ENCODE data around the gene WDR45.

WDR45 gene

GRCh38 chrX:49077941-49078340, 1.7 kb downstream of the WDR45 start:
- no peak for DNase-seq (ENCODE audit: low read depth)
- no peak for TF ChIP-seq CTCF (IDR thresholded peaks at IDR 0.05; ENCODE audit: insufficient read depth, low read depth, low read length, missing control alignments)
- H3K4me3 ChIP-seq (ENCODE audit: low read length), result no peak overlapping the region

DNA sequence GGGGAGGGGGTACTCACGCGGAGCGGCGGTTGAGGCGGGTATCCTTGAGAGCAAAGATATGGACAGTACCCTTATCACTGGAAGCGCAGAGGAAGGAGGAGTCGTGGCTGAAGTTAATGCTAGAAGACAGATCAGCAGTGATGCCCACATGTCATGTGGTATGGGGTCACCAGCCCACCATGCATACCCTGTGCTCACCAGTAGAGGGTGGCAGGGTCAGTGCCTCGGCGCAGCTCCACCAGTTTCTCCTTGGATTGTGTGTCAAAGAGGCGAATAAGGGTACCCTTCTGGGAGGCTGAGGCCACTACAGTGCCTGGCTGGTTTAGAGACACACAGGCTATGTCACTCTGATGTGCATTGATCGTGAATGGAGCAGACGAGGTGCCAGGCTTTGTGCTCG, 4.3 kb downstream of the WDR45 start:
- no peak for TF ChIP-seq CTCF (IDR thresholded peaks at IDR 0.05; ENCODE audit: insufficient read depth, low read depth, low read length, missing control alignments)
- DNase-seq (ENCODE audit: low read depth), result no peak
- no peak overlapping the region for H3K4me3 ChIP-seq (ENCODE audit: low read length)

- peak; percentile 92 for DNase-seq (ENCODE audit: low read depth)
- H3K4me3 ChIP-seq (ENCODE audit: low read length), result peak within 1 kb of the TSS; percentile 65
- no peak for TF ChIP-seq CTCF (IDR thresholded peaks at IDR 0.05; ENCODE audit: insufficient read depth, low read depth, low read length, missing control alignments)
Observed at GRCh38 chrX:49073601-49074575, 5.8 kb downstream of the WDR45 start, which contains the start of gene PRAF2. TSS of gene PRAF2 (minus strand) at chrX:49074002. CDS start at chrX:49073987, 15 bp downstream.

DNA sequence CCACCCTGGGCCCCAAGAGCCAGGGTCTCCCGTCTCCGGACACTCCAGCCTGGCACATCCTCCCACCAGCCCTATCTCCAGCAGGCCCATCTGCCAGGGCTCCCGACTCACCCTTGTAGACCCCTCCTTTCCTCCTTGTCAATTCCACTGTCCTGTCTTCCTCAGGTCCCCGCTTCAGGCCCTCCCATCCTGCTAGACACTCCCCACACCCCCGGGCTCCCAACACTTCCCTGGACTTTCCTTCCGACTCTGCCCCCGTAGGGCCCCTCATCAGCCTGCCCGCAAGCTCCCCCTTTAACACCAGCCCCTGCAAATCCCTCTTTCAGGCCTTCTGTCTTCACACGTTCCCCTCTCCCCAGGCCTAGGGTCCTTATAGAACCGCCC, 7.0 kb downstream of the WDR45 start:
- H3K4me3 ChIP-seq (ENCODE audit: low read length), result peak overlapping the region; percentile 65
- no peak for TF ChIP-seq CTCF (IDR thresholded peaks at IDR 0.05; ENCODE audit: insufficient read depth, low read depth, low read length, missing control alignments)

DNA sequence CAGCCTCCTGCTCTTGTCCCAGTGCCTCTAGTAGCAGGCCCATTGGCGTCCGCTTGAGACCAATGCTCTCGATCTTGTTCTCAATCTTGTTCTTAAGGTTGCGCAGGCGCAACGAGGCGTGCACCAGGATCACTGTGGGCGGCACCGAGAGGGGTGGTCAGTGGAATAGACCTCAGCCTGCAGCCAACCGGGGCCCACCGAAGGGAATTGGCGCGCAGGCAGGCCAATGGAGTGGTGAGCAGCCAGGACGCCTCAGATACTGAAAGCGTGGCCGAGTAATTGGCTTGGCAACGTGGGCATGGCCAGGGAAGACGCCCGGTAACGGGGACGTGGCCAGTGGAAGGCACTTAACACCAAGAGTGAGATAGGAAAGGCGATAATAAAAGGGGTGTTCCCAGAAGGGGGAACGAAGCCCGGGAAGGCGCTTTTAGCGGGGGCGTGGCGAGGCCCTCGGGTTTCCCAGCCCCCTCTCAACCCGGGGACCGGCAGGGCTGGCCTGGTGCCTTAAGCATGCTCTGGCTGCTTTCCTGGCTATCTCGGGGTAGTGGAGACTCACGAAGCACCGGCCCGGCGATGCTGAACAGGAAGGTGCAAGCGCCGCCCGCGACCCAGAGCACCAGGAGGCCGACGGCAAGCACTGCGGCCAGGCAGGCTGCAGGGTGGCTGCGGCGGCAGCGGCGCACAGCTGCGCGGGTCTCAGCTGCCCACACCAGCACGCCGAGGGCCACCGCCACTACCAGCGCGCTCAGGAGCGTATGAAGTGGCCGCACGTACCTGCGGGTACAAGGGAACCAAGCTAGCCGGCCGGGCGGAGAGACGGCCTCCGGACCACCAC, 7.6 kb downstream of the WDR45 start:
- DNase-seq (ENCODE audit: low read depth), result peak; percentile 72
- peak overlapping the region; percentile 65 for H3K4me3 ChIP-seq (ENCODE audit: low read length)
- no peak for TF ChIP-seq CTCF (IDR thresholded peaks at IDR 0.05; ENCODE audit: insufficient read depth, low read depth, low read length, missing control alignments)

More for the DNA sequence above, 7.0 kb downstream of the WDR45 start:
- DNase-seq (ENCODE audit: low read depth), result no peak

GRCh38 chrX:49070988-49071387, 8.7 kb downstream of the WDR45 start:
- DNase-seq (ENCODE audit: low read depth), result no peak
- no peak overlapping the region for H3K4me3 ChIP-seq (ENCODE audit: low read length)
- TF ChIP-seq CTCF (IDR thresholded peaks at IDR 0.05; ENCODE audit: insufficient read depth, low read depth, low read length, missing control alignments), result no peak

All from epithelial cell of esophagus (primary cell).